ENCODE measurements around the gene APOL3. TPM values are rescaled to one million over a fixed set of nuclear protein-coding genes. Genes with fewer than 3 reads are reported as not detected.
"Not testable (repeated sequence)": the region's sequence is repeated elsewhere in the genome, so short reads cannot be mapped to it uniquely, and the experiment has no call there.

Gene APOL3
- 10 to 100 TPM in 5 of 12 donors, 1 to 10 TPM in 6, not detected in 1; 6.8 to 18.0 (median 9.6) TPM for polyA plus RNA-seq (ENCODE audit: insufficient read length in 12 of 12)
- long read RNA-seq, donor 1 = 0 reads
- long read RNA-seq, donor 2 = 0 reads
- long read RNA-seq, donor 3, partial matches to known transcripts = 0 of 1 reads
- long read RNA-seq, donor 3, other reads (novel, unspliced or antisense) = 0 of 1 reads
- long read RNA-seq, donor 4, partial matches to known transcripts = 0 of 4 reads
- long read RNA-seq, donor 4, other reads (novel, unspliced or antisense) = 0 of 4 reads
- long read RNA-seq, donor 5, partial matches to known transcripts = 0 of 1 reads
- long read RNA-seq, donor 5, other reads (novel, unspliced or antisense) = 0 of 1 reads
- long read RNA-seq, donor 6 = 0 reads
- long read RNA-seq, donor 7 = 0 reads
- long read RNA-seq, donor 8, partial matches to known transcripts = 7 of 9 reads
- long read RNA-seq, donor 8, other reads (novel, unspliced or antisense) = 0 of 9 reads
- long read RNA-seq, donor 9, partial matches to known transcripts = 0 of 3 reads
- long read RNA-seq, donor 9, other reads (novel, unspliced or antisense) = 0 of 3 reads
- long read RNA-seq, donor 10, partial matches to known transcripts = 0 of 2 reads
- long read RNA-seq, donor 10, other reads (novel, unspliced or antisense) = 0 of 2 reads
- long read RNA-seq, donor 11, partial matches to known transcripts = 0 of 1 reads
- long read RNA-seq, donor 11, other reads (novel, unspliced or antisense) = 0 of 1 reads

DNA sequence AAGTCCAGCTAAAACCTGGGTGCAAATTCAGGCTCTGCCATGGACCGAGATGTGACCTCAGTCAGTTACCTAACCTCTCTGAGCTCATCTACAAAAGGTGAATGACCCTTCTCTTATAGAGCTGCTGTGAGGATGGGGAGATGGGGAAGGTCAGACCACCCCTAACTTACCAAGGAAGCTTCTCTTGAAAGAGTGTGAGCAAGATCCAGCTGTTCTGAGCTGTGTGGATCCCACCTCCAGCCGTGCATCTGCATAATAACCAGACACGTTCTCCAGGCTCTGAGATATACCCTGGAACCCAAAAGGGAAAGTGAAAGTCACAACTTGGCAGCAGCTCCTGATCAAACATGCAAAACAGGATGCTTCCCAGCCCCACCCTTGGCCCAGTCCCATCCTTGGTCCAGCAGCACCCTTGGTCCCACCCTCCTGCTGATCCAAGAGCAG, at the start of gene APOL3:
Gene APOL3 (minus strand): TSS at position 257 of the 444 bp plus-strand sequence. CDS start 11,700 bp downstream, outside the sequence.
- DNase-seq = peak; percentile 75

DNA sequence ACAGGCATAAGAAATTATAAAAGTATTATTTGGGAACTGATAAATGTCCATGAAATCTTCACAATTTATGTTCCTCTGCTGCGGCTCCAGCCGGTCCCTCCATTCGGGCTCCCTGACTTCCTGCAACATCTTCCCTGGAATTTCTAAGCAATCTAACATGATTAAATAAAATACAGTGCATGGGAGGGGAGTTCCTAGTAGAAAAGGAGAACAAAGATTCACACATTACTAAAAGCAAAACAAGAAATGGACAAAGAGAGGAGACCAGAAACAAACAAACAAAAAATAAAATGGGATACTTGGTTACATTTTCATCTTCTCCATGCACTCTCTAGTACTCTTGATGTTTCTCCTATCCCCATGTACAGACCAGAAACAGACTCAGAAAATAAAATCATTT, 49.7 kb upstream of the APOL3 start:
- no peak for DNase-seq

DNA sequence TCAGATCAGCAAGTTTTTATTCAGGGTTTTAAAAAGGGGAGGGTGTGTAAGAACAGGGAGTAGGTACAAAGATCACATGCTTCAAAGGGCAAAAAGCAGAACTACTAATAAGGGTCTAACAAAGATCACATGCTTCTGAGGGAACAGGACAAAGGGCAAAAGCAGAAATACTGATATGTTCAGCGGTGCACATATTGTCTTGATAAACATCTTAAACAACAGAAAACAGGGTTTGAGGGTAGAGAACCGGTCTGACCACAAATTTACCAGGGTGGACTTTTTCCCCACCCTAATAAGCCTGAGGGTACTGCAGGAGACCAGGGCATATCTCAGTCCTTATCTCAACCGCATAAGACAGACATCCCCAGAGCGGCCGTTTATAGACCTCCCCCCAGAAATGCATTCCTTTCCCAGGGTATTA, 48.9 kb upstream of the APOL3 start:
- not testable (repeated sequence) for DNase-seq

DNA sequence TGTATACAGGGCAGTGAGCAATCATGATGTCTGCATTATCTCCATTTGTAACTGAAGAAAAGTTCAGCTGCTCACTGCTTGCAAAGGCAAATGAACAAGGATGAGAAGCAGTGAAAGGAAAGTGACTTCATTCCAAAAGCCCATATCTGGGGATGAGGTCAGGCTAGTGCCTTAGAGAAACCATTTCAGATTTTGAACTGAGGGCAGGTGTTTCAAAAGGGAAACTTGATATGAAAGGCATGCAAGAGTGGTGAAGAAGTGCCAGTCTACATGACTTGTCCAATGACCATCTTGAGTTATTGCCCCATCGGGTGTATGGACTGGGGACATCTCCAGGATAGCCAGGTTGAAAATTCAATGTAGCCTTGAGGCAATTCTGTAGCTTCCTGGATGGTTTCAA, 48.4 kb upstream of the APOL3 start:
- DNase-seq = no peak

DNA sequence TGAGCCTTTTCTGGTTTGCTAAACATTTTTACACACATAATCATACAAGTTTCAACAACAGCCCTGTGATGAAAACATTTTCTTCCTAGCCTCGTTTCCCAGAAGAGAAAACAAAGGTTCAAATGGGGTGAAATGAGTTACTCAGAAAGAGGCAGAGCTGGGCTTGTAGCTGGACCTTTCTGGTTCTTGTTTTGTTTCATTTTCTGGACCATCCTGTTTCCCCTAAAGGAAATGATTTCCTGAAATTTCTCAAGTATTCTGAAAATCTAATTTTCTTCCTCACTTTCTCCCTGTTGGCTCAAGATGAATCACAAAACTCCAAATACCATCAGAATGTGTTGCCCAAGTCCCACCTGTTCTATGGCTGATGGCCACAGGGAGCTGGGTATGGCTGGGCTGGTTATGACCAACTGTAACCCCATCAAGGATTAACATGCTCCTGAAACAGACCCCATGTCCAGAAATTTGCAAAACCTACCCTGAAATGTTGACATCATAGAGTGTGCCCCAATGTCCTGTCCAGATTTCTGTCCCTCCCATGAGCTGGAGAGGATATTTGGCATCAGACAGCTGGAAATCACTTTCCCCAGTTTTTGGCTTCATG, 47.7 kb upstream of the APOL3 start:
- no peak for DNase-seq

- DNase-seq = no peak
These were observed 45.7 kb upstream of the APOL3 start for GRCh38 chr22:36206255-36206654.

DNA sequence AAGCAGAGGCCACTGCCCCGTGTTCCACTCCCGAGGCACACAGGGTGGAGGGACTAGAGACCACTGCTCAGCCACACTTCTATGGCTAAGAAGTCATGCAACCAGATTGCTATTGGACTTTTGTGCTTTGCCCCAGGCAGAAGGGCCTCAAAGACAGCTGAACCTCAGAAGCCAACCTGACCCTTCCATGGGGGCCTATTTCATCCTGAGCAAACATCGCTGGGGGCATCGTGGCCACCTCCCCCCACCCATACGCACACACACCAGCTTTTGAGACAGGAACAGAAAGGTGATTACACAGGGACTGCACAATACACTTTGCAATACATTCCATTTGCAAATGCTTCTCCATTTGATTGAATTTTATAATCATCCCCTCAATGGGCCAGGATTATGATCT, 45.0 kb upstream of the APOL3 start:
- DNase-seq = not testable (repeated sequence)

GRCh38 chr22:36204632-36205015, 44.1 kb upstream of the APOL3 start:
- no peak for DNase-seq

GRCh38 chr22:36204001-36204631, 43.6 kb upstream of the APOL3 start:
- DNase-seq = no peak

DNA sequence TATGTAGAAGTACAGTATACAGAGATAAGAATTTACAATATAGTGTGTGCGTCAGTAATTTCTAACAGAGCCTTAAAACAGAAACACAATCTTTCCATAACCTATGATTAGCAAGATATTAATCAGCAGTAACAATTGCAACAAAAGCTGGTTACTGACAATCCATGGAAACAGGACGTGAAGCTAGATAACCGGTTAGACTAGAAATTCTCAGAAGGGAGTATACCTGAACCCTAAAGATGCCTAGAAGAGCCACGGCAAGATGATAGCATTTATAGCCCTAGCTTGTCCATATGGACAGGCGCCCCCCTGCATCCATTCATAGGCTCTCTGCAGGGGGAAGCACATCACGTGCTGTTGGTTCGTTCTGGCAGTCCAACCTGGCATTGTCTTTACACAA, 42.9 kb upstream of the APOL3 start:
- not testable (repeated sequence) for DNase-seq

GRCh38 chr22:36202906-36203305, 42.4 kb upstream of the APOL3 start:
- DNase-seq = not testable (repeated sequence)

DNA sequence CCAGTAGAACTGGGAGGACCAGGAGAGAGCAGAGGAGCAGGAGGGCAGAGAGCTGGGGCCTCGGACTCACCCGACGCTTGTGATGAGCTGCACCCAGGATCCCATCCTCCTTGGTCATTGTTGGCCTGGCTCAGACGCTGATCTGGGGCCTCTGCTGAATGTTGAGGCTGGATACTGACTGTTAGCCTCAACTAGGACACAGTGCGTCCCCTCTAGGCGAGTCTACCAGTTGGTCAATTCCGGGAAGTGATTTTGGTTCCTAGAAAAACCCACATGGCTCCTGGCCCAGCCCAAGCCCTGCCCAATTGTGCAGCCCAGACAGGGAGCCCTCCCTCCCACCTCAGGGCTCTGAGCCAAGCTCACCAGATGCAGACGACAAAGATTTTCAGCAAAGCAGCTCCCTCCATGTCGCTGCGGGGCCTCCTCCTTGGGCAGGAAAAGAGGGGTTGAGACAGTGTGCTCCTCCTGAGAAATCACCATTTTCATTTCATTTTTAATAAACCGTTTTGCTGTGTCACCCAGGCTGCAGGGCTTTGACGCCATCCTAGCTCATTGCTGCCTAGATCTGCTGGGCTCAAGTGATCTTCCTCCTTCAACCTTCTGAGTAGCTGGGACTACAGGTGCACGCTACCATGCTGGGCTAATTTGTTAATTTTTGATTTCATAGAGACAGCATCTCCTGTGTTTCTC, 41.2 kb upstream of the APOL3 start, which contains the start of gene APOL4:
Gene APOL4 (minus strand): TSS at position 180 of the 690 bp plus-strand sequence. CDS start 75 bp downstream, at position 105.
- DNase-seq = peak; percentile 78

DNA sequence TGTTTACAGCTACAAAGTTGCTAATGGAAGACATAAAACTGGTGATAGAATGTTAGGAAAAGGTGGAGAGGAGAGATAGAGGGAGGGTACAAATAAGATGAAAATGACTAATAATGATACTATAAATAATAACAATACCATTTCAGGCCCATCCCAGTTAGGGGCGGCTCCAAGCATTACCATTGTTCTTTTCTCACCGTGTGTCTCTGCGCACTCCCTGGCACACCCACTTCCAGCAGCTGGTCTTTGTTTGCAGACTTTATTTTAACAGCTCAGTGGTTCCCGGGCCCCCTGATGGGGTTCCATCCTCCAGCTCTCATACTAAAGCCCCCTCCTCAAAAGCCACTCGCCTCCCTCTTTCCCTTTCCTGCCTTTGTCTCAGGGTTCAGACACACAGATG, 40.5 kb upstream of the APOL3 start:
- DNase-seq = not testable (repeated sequence)

GRCh38 chr22:36199001-36199551, 38.5 kb upstream of the APOL3 start:
- DNase-seq = no peak

GRCh38 chr22:36198536-36198935, 38.0 kb upstream of the APOL3 start:
- DNase-seq = no peak

DNA sequence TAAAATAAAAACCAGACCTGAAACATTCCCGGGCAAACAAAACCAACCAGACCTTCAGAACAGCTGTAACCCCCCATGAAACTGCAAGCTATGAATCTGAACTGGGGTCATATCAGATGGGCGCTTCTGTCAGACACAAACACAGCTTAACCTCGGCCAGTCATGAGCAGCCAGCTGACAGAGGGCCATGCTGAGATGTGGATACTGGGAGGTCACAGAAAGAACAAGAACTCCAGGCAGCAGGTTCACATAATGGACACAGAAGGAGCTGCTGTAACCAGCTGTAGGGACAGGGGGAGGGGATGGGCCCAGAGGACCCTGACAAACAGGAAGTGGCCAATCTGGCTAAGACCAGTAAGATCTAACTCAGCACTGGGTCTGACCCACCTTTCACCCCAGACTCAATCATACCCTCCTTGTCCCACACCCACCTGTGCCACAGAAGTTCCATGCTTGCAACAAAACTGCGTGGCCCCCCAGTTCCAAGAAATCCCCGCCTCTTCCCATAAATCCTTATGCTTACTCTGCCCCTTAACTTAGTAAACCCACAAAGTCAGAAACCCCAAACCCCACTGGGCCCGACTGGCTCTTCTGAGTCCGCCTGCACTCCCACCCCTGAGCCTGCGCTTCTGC, 37.1 kb upstream of the APOL3 start:
- no peak for DNase-seq

DNA sequence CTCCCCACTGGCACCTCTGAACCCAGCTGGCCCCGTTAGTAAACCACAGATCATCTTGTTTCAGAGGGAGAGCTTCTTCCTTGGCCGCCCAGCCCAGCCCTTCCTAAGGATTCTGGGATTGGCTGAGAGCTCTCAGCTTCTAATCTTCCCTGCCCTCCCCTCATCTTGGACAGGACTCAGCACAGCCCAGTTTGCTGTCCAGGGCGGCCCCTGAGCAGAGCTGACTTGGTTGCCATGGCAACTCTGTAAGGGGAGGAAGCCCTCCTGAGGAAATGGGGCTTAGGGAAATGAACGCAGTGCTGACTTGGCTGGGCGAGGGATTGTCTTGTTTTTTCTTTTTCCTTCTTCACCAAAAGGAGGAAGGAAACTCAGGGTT, 36.5 kb upstream of the APOL3 start:
- DNase-seq = peak; percentile 69

DNA sequence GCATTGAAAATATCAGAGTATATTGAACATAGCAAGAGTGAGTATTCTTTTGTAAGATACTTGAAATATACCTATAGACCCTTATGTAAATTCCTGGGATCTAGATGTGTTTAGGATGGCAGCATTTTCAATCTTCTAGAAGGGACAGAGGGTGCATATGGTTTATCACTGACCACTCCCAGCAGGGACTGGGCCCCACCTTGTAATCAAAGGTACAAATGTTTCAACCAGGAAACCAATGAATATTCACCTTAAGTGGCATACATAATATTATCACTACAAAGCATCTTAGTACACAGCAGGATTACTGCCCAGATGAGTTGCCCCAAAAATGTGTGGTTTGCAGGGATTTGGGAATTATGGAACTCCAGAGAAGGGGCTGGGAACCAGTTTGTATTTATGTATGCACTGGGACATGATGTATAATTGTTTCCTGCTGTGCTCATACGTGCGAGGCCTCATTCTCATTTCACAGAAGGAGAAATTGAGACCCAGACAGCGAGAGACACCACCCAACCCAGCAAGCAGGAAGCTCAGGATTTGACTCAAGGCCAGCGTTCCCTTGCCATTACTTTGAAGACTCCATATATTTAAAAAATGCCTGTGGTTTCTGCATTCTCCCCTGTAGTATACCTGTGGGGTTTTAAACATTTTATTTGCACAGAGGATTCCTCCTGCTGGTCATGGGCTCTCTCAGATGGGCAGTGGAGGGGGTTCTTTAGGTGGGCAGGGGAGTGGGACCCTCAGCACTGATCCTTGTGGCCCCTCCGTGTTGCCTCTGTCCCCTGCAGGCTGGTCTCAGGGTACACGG, 35.9 kb upstream of the APOL3 start:
- DNase-seq = no peak

DNA sequence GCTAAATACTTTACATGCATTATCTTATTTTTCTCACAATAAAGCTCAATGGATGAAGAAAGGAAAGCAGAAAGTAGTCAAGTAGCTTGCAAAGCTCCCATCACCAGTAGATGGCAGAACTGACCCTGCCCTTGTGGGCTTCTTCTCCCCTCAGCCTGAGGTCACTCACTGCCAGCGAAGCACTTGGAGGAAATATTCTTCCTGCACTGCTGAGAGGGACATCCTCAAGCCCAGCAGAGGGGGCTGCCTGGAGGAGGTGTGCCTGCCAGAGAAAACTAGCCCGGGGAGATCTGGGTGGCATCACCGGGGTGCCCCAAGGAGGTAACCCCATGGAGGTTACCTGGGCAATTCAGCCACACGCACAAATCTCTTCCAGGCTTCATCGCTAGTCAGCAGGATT, 34.4 kb upstream of the APOL3 start:
- DNase-seq = no peak

DNA sequence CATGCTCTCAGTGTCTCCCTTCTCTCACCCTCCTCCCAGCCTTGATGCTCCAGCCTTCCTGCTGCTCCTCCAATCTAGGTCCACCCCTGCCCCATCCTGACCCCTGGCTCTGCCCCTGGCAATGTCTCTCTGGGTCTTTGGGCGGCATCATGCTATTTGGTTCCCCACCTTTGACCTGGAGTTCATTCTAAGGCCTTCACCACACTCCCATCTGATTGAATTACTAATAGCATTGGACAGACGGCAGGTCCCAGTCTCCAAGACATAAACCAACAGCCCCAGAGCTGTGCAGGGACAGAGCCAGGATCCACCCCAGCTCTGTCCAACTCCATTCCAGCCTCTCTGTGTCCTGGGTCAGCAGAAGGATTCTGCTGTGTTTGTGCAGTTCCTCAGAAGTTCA, 33.8 kb upstream of the APOL3 start:
- no peak for DNase-seq

Measured in muscle of arm (tissue), 14 donors.